Endothelial cell (in vitro differentiated cells): ENCODE results near the gene NFATC1. TPM values are rescaled to one million over a fixed set of nuclear protein-coding genes. Genes with fewer than 3 reads are reported as not detected.

ENCODE experiments used
- DNase-seq: peaks from one replicate; pipeline ENCODE4 v3.0.0; 2021; ENCODE audit warnings: low spot score
- H3K27ac Mint-ChIP-seq: one replicate; pipeline ENCODE4 v1.8.0; 2021; ENCODE audit warnings: mixed read lengths, inconsistent platforms; ENCODE audit not compliant: unreplicated experiment
- H3K27me3 Mint-ChIP-seq: one replicate; pipeline ENCODE4 v1.8.0; 2021; ENCODE audit warnings: mild to moderate bottlenecking, moderate library complexity, mixed read lengths, inconsistent platforms; ENCODE audit not compliant: unreplicated experiment
- H3K36me3 Mint-ChIP-seq: one replicate; pipeline ENCODE4 v1.8.0; 2021; ENCODE audit warnings: mild to moderate bottlenecking, low read depth, mixed read lengths, inconsistent platforms; ENCODE audit not compliant: unreplicated experiment
- H3K4me1 Mint-ChIP-seq: one replicate; pipeline ENCODE4 v1.8.0; 2021; ENCODE audit warnings: mild to moderate bottlenecking, mixed read lengths, inconsistent platforms; ENCODE audit not compliant: unreplicated experiment
- H3K4me3 Mint-ChIP-seq: one replicate; pipeline ENCODE4 v1.8.0; 2021; ENCODE audit warnings: mild to moderate bottlenecking, mixed read lengths, inconsistent platforms; ENCODE audit not compliant: unreplicated experiment
- H3K9me3 Mint-ChIP-seq: one replicate; pipeline ENCODE4 v1.8.0; 2021; ENCODE audit warnings: mixed read lengths, inconsistent platforms; ENCODE audit not compliant: unreplicated experiment
- CTCF ChIP-seq: fragments of 200-600 bp; sonication (generic); IDR thresholded peaks from one replicate; pipeline ENCODE4 v1.5.0; 2021; ENCODE audit warnings: antibody characterized with exemption; ENCODE audit not compliant: unreplicated experiment
- total RNA-seq: library from RNA; stranded (reverse); fragmentation: NEBNext Ultra II Directional; extraction: Animal tissue kit (Norgen Biotek cat#: 25700); gene quantifications from one replicate; pipeline ENCODE4 v1.2.1, GENCODE V29; 2021; ENCODE audit not compliant: unreplicated experiment

NFATC1 gene
- total RNA-seq, 1 donor from 2014 or later, result 40.6 TPM

DNA sequence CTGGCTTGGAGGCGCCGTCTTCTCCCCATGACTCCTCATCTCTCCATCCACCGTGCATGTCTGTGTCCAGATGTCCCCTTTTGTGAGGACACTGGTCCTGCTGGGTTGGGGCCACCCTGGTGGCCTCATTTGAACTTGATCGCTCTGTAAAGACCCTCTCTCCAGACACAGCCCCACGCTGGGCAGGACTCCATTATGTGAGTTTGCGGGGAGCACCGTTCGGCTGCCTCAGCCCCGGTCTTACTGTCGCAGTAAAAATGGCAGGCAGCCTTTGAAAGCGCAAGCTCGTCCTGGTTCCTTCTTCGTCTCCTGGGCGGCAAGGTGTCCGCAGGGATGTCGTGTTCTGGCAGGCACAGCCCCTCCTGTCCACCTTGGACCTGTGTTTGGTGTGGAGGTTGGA, 17.7 kb downstream of the NFATC1 start:
- Mint-ChIP-seq H3K4me3 (no peak overlapping the region), H3K27ac (no peak overlapping the region), H3K9me3 (no peaks in the 10 kb centered on the region), H3K4me1 (peaks cover 12% of the 10 kb centered on the region), H3K36me3 (peaks cover 22% of the 10 kb centered on the region), H3K27me3 (peaks cover 9% of the 10 kb centered on the region)
- no peak for TF ChIP-seq CTCF
- no peak for DNase-seq

DNA sequence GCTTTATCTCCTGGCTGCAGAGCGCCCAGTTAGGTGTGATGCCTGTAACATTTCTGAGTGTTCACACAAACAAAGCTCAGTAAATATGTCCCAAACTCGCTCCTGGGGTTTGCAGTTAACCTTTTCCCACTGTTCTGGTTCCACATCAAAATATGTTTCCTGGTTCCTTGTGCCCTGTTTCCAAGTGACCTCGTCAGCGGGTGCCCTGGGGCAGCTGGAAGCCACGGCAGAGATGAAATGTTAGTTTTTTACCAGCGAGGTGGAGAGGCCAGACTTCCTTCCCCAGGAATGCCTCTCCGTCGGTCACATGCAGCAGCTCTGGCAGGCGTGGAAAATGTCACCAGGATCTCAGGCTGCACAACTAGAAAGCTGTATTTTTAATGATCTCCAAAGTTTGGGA, 18.2 kb downstream of the NFATC1 start:
- DNase-seq, result no peak
- Mint-ChIP-seq H3K9me3 (no peaks in the 10 kb centered on the region), H3K27me3 (peaks cover 13% of the 10 kb centered on the region), H3K27ac (no peak overlapping the region), H3K4me3 (no peak overlapping the region), H3K36me3 (peaks cover 25% of the 10 kb centered on the region), H3K4me1 (peaks cover 12% of the 10 kb centered on the region)
- no peak for TF ChIP-seq CTCF

- Mint-ChIP-seq H3K4me1 (peaks cover 21% of the 10 kb centered on the region), H3K27me3 (peaks cover 13% of the 10 kb centered on the region), H3K9me3 (no peaks in the 10 kb centered on the region), H3K4me3 (no peak overlapping the region), H3K27ac (no peak overlapping the region), H3K36me3 (peaks cover 38% of the 10 kb centered on the region)
- no peak for TF ChIP-seq CTCF
- DNase-seq, result no peak
Observed at GRCh38 chr18:79416022-79416676, 20.4 kb downstream of the NFATC1 start.

DNA sequence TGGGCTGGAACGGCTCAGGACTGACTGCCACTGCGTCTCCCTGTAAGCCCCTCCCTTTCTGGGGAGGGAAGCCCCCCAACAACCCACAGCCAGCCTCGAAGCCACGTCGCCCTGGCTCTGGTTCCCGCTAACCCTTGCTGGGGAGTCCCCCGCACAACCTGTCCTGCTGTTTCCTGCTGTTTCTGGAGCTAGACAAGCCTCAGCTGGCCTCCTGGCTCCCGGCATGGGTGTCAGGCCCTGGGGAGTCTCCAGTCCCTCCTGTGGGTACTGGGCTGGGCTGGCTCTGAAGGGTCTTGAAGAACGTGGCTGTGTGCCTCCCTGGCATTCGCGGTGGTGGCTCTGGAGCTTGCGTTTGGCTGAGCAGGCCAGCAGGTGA, 20.9 kb downstream of the NFATC1 start:
- no peaks in the 10 kb centered on the region for H3K9me3 Mint-ChIP-seq
- no peak for TF ChIP-seq CTCF
- H3K4me3 Mint-ChIP-seq, result no peak overlapping the region
- H3K4me1 Mint-ChIP-seq, result peaks cover 21% of the 10 kb centered on the region
- DNase-seq, result no peak
- H3K27ac Mint-ChIP-seq, result no peak overlapping the region
- H3K36me3 Mint-ChIP-seq, result peaks cover 38% of the 10 kb centered on the region
- peaks cover 13% of the 10 kb centered on the region for H3K27me3 Mint-ChIP-seq

DNA sequence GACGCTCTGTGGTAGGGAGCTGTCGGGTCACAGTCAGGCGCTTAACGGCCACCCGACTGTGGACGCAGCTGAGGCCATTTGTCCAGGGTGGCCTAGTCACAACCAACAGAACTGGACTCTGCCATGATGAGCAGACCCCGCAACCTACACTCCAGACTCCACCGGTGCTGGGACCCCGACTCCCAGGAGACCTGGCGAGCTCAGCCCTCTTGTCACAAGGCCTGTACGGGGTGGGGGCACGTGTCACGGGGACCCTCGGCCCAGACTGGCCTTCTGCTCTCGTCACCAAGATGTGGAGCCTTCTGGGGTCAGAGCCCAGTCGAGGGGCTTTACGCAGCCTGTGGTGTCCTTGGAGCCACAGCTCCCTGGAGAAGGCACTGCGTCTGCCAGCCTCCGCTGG, 22.5 kb downstream of the NFATC1 start:
- Mint-ChIP-seq H3K9me3 (no peaks in the 10 kb centered on the region), H3K36me3 (peaks cover 30% of the 10 kb centered on the region)

More for the DNA sequence above, 22.5 kb downstream of the NFATC1 start:
- Mint-ChIP-seq H3K27ac (no peak overlapping the region), H3K27me3 (peaks cover 16% of the 10 kb centered on the region), H3K4me1 (peaks cover 18% of the 10 kb centered on the region), H3K4me3 (no peak overlapping the region)
- TF ChIP-seq CTCF, result no peak
- DNase-seq, result no peak
